Amniotic epithelial cell (primary cell): Measurements from ENCODE around the gene RNF167.
A peak's percentile ranks its signal among the peaks of the same experiment; 100 is the strongest.

Experiments used
- DNase-seq: peaks from one replicate; pipeline ENCODE4 v3.0.0-alpha.2; 2010; ENCODE audit warnings: low read depth

RNF167 gene

GRCh38 chr17:4953451-4953961 is 13.4 kb downstream of the RNF167 start:
- peak; percentile 60 for DNase-seq

DNA sequence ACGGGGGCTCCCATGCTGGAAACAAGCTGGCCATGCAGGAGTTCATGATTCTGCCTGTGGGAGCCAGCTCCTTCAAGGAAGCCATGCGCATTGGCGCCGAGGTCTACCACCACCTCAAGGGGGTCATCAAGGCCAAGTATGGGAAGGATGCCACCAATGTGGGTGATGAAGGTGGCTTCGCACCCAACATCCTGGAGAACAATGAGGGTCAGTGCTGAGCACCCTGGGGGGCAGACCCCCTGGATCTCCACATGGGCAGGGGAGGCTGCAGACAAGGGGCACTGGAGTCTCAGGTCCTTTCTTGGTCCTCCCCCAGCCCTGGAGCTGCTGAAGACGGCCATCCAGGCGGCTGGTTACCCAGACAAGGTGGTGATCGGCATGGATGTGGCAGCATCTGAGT is 15.0 kb downstream of the RNF167 start:
- DNase-seq: no peak

DNA sequence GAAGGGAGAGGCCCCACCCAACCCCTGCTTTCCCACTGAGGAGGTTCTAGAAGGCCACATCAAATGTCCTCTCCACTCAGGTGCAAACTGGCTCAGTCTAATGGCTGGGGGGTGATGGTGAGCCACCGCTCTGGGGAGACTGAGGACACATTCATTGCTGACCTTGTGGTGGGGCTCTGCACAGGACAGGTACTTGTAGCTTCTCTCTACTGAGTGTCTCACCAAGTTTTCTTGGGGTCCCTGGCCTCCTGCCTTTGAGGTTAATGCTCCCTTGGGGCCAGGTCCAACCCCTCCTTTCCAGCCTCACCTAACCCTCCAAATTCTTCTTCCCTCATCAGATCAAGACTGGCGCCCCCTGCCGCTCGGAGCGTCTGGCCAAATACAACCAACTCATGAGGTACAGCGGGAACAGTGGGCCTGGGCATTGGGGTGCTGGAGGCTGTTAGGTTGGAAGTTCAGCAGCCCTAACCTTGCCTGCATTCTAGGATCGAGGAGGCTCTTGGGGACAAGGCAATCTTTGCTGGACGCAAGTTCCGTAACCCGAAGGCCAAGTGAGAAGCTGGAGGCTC is 16.5 kb downstream of the RNF167 start:
- no peak for DNase-seq

DNA sequence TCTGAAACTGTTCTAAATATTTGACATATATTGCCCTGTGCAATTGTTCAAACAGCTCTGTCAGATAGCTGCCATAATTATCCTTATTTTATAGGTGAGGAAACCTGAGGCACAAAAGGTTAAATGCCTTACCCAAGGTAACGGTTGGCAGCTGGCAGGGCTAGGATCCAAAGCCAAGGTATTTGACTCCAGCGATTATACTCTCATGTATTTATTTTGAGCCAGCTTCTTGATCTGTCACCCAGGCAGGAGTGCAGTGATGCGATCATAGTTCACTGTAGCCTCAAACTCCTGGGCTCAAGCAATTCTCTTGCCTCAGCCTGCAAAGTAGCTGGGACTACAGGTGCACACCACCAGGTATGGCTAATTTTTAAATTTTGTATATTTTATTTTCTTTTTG is 18.0 kb downstream of the RNF167 start:
- DNase-seq: no peak

DNA sequence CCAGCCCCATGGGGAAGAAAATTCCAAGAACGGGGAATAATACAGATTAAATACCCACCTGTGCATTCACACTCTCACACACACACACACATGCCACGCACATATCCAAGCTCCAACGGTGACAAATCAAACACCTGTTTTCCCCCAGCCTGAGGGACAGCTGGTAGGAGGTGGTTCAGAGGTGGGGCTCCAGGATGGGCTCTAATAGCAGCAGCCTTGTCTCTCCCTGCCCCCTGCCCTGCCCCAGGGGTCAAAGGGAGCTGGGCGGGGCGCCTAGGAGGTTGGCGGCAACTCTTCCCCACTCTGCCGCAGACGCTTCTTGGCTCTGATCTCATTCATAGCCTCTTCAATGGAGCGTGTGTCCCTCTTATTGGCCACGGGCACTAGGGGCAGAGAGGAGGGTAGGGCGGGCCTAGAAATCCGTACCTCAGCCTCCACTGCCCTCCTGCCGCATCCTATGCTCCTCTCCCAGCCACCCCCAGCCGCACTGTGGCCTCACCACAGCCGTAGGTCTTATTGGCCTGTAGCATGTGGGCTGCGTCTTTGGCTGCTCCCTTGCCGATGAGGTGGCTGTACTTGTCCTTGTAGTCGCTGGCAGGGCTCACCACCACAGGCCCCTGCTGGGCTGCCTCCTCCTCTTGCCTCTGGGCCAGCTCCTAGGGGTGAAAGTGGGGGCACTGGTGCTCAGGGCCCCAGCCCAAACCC is 19.3 kb downstream of the RNF167 start:
- no peak for DNase-seq

- no peak for DNase-seq
Observed at GRCh38 chr17:4960279-4960922, 20.3 kb downstream of the RNF167 start.

DNA sequence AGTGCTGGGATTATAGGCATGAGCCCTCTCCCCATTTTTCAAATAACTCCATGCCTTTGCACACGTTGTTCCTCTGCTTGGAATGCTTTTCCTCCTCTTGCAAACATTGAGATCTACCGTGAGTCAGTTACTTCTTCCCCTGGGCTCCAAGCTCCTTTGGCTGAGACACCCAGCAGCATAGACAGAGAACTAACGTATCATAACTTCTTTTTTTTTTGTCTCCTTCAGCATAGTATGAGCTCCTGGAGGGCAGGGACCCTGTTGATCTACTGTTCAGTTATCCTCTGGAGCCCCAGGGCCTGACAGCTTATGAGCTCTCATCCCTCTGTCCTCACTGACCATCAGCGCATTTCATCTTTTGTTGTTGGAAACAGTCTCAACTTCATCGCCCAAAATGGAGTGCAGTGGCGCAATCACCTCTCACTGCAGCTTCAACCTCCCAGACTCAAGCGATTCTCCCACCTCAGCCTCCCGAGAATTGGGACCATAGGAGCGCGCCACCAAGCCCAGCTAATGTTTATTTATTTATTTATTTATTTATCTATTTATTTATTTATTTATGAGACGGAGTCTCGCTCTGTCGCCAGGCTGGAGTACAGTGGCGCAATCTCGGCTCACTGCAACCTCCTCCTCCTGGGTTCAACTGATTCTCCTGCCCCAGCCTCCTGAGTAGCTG is 25.4 kb downstream of the RNF167 start:
- DNase-seq: no peak

DNA sequence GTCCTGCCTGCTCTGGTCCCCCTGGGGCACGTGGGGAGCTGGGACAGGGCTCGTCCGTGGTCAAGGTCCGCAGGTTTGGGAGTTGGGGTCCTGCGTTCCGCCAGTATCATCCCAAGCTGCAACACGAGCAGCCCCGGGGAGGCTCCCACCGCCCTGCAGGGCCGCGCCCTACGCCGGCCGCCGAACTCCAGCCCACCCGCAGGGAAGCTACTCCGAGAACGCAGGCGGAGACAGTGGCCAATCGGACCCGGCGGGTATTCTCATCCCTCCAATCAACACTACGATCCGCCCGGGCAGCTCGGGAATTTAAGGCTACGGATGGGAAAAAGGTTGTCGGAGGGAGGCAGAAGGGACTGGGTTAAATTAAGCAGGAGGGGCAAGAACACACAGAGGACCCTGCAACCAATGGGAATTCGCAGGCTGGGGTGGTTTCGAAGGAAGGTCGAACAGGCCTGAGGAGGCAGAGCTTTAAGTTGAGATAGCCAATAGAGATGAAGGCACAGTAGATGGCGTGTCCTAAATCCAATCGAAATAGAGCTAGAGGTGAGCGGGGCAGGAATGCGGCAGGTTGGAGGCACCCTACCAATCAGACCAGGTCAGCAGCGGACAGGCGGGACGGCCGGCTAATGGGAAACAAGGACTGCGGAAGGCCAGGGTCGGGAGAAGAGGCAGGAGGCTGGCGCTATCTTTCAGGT is 26.9 kb downstream of the RNF167 start:
- DNase-seq: peak; percentile 100

DNA sequence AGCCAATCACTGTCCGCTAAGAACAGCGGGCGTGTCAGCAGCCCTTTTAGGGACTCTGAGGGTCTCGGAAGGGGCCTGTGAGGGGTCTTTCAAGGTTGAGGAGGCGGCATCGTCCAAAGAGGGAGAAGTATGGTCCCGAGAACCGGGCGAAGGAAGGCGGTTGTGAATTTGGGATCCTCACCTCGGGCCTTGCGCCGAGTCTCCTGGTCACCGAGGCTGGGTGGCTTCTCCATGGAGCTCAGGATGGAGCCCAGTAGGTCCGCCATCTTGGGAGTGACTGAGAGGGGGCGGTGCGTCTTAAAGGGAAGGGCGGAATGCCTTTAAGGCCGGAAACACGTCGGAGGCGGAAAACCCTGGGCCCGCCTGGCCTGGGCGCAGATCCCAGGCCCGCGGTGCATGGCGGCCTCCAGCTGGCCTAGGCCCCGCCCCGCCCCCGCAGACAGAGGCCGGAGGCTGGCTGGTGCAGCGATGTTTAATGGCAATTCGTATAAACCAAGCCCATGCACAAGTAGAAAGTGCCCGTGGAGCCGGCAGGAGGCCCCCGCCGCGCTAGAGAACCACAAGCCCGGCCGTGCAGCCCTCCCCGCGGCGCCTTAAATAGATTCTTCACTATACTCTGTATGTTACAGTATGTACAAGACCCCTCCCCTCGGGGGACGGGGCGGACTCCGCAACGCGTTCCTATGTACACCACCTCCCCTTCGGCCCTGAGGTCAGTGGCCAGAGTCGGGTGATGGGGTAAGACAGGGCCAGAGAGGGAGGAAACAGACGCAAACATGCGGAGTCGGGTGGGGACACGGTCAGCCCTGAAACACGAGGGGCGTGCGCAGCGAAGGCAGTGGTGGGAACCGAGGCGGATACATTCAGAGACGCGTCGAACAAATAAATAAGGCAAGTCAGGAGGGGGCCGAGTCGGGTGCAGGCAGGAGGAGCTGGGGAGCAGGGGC is 27.7 kb downstream of the RNF167 start, which contains the start of gene SPAG7:
SPAG7 (minus strand) TSS at position 279 of the 947 bp plus-strand sequence; CDS start at position 266, 13 bp downstream.
- DNase-seq: peak; percentile 97

DNA sequence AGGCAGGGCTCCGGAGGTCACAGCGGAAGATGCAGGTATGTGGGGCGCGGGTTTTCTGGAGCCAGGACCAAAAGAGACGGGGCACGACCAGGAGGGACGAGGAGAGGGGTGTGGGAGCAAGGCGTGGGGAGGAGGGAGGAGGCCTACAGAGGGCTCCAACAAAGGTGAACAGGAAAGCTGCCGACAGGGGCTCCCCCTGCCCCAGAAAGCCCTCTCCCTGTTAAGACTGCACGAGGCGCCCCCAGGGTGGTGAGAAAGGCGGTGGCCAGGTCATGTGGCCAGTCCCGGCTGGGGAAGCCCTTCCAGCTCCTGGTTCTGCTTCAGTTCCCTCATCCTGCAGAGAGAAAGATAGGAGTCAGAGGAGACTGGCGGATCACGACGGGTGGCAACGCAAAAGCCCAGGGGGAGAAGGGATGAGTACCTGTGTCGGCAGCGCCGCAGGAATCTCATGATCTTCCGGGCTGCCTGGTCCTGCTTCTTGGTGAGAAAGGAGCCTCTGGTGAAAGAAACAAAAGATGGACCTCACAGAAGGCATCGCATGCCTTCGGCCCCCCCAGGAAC is 28.5 kb downstream of the RNF167 start:
- no peak for DNase-seq

DNA sequence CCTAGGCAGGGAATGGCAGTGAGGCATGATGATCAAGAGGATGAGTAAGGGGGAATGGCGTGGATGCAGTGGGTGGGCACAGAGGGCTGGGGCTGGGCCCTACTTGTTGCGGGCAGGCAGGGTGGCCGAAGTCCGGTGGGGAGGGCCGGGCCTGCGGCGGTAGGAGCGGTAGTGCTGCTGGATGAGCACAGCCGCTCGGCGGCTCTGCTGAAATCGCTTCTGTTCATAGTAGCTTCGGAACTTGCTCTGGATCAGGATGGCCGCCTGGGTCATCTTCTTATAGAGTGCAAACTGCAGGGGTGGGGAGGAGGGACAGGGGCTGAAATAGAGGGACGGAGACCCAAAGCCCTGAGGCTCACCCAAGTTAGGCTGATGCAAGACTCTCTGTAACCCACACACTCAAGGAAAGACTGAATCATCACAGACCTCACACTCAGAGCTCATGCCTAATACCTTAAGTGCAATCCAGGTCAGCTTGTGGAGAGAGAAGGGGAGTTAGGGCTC is 29.0 kb downstream of the RNF167 start:
- DNase-seq: peak; percentile 95

GRCh38 chr17:4969551-4970173 is 29.6 kb downstream of the RNF167 start:
- DNase-seq: peak; percentile 32

- no peak for DNase-seq
Observed at GRCh38 chr17:4970273-4970672, 30.2 kb downstream of the RNF167 start.

- DNase-seq: no peak
Observed at GRCh38 chr17:4971826-4972225, 31.8 kb downstream of the RNF167 start.

DNA sequence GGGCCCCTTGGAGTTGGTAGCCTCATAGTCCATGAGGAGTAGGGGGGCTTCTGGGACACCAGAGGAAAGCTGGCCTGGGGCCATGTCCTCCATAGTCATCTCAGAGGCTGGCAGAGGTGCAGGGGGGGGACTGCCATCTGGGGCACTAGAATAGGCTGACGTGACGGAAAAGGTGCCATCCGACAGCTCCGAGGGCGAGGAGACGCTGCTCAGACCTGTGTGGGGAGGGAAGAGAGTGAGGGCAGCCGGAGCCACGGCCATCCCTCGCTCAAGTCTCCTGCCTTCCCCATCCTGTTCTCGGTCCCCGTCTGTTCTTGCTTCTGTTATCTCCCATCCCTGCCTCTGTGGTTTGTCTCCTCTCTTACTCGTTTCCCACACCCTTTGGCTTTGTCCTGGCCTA is 32.3 kb downstream of the RNF167 start:
- no peak for DNase-seq

GRCh38 chr17:4972752-4973151 is 32.7 kb downstream of the RNF167 start:
- no peak for DNase-seq

- no peak for DNase-seq
Observed at GRCh38 chr17:4973256-4974114, 33.4 kb downstream of the RNF167 start.

DNA sequence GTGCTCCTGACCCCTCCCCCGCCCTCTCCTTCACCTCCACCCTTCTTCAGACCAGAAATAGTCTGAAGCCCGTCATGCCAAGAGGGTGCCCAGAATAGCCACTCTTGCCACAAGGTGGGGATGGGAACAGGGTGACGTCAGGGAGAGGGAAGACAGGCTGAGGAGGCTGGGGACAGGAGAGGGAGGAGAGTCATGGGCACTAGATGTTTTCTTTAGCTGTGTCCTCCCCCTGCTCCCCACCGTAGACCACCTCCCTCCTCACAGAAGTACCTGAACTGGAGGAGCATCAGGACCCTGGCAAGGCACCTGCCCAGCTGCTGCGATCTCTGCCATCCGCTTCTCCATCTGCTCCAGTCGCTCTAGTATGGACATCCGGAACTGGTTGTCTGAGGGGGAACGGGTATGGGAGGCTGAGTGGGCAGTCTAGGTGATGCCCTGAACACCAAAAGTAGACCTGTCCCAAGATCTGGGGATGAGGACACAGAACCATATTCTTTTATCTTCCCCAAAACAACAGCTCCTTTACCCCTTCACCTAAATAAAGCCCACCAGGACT is 34.1 kb downstream of the RNF167 start:
- DNase-seq: no peak

- DNase-seq: no peak
Observed at GRCh38 chr17:4978726-4979125, 38.7 kb downstream of the RNF167 start.
